ENCODE measurements around the gene NREP.

NREP gene

GRCh38 chr5:111756581-111757354 is at the start of gene NREP:
TSS of gene NREP (minus strand) at chr5:111757194. CDS start at chr5:111755772, 1,422 bp downstream.
- no peak for DNase-seq

- no peak for DNase-seq
Observed at GRCh38 chr5:111806753-111807152, 49.8 kb upstream of the NREP start.

GRCh38 chr5:111806156-111806555 is 49.2 kb upstream of the NREP start:
- DNase-seq, result no peak

GRCh38 chr5:111805071-111805470 is 48.1 kb upstream of the NREP start:
- no peak for DNase-seq

GRCh38 chr5:111800351-111800750 is 43.4 kb upstream of the NREP start:
- no peak for DNase-seq

- no peak for DNase-seq
Observed at GRCh38 chr5:111795142-111795541, 38.1 kb upstream of the NREP start.

GRCh38 chr5:111792471-111793058 is 35.6 kb upstream of the NREP start:
- DNase-seq, result no peak

- DNase-seq, result no peak
Observed at GRCh38 chr5:111790295-111790694, 33.3 kb upstream of the NREP start.

GRCh38 chr5:111787006-111787405 is 30.0 kb upstream of the NREP start:
- no peak for DNase-seq

- no peak for DNase-seq
Observed at GRCh38 chr5:111784491-111785181, 27.6 kb upstream of the NREP start.

GRCh38 chr5:111783537-111783936 is 26.5 kb upstream of the NREP start:
- DNase-seq, result no peak

- no peak for DNase-seq
Observed at GRCh38 chr5:111782216-111782615, 25.2 kb upstream of the NREP start.

GRCh38 chr5:111781200-111781599 is 24.2 kb upstream of the NREP start:
- DNase-seq, result no peak

GRCh38 chr5:111779922-111780292 is 22.9 kb upstream of the NREP start:
- peak; percentile 4 for DNase-seq

GRCh38 chr5:111779260-111779921 is 22.4 kb upstream of the NREP start:
- no peak for DNase-seq

- no peak for DNase-seq
Observed at GRCh38 chr5:111776913-111777781, 20.2 kb upstream of the NREP start.

- no peak for DNase-seq
Observed at GRCh38 chr5:111775224-111775623, 18.2 kb upstream of the NREP start.

GRCh38 chr5:111774525-111774924 is 17.5 kb upstream of the NREP start:
- peak; percentile 77 for DNase-seq

- DNase-seq, result no peak
Observed at GRCh38 chr5:111772456-111773122, 15.6 kb upstream of the NREP start.

GRCh38 chr5:111769541-111769940 is 12.5 kb upstream of the NREP start:
- DNase-seq, result no peak

GRCh38 chr5:111765613-111766571 is 8.9 kb upstream of the NREP start:
- no peak for DNase-seq

Measured in DMS79 (cell line).